ENCODE measurements around the gene KRT34. TPM values are rescaled to one million over a fixed set of nuclear protein-coding genes. Genes with fewer than 3 reads are reported as not detected.

KRT34 gene
- total RNA-seq, 4 donors from 2014 or later: not detected

DNA sequence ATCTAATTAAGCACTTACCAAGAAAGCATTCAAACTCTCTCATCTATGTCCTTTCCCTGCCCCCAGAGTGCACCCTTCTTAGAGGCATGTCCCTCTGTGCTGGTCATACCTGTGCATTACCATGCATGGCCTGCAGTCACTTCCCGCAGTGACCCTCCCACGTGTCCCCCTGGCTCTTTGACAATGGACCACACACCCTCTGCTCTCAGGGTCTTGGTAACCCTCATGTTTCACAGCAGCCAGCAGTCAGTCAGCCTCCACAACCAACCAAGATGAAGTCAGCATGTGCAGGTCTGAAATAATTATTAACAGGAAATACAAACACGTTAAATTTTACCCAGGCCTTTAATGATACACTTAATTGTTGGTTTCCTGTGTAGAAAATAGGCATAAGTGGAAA, 41.6 kb downstream of the KRT34 start:
- no peak for ATAC-seq
- in situ Hi-C loops (cut with MboI; ENCODE audit: low sequenced_read_pairs in 4 of 4): no loop called here

DNA sequence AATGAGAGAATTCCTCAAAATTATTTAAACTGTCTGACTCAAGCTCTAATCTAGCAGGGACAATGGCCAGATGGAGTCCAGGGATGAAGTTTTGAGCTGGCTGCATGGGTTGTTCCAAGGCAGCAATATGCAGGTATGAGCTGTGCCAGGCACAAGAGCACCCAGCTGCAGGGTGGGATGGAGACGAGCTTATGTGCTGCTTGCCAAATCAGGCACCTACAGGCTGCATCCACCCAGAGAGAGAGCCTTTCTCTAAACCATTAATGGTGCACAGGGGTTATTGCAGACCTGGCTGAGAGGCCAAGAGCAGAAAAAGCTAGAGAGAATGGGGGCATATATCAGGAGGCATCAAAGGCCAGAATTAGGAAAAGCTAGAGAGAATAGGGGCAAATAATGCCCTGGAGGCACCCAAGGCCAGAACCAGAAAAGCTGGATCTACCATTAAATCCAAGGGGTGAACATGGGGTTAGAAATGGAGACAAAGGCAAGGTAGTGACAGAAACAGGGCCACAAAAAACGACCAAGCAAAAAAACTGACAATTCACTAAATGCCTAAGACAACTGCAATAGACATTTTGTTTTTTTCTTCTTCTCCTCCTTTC, 42.4 kb downstream of the KRT34 start:
- H3K9me3 ChIP-seq: no peaks in the 10 kb centered on the region
- no peaks in the 10 kb centered on the region for H3K27me3 ChIP-seq
- intact Hi-C loops (cut with DNase I; ENCODE audit: low total_unique reads) (no loop called here), in situ Hi-C loops (cut with MboI; ENCODE audit: low sequenced_read_pairs in 4 of 4) (no loop called here)
- no peak for ATAC-seq
- DNase-seq: no peak
- no peaks in the 10 kb centered on the region for H3K4me1 ChIP-seq
- H3K36me3 ChIP-seq: no peaks in the 10 kb centered on the region
- H3K27ac ChIP-seq: no peak overlapping the region
- H3K4me3 ChIP-seq: no peak overlapping the region
- TF ChIP-seq, protein P1, sequence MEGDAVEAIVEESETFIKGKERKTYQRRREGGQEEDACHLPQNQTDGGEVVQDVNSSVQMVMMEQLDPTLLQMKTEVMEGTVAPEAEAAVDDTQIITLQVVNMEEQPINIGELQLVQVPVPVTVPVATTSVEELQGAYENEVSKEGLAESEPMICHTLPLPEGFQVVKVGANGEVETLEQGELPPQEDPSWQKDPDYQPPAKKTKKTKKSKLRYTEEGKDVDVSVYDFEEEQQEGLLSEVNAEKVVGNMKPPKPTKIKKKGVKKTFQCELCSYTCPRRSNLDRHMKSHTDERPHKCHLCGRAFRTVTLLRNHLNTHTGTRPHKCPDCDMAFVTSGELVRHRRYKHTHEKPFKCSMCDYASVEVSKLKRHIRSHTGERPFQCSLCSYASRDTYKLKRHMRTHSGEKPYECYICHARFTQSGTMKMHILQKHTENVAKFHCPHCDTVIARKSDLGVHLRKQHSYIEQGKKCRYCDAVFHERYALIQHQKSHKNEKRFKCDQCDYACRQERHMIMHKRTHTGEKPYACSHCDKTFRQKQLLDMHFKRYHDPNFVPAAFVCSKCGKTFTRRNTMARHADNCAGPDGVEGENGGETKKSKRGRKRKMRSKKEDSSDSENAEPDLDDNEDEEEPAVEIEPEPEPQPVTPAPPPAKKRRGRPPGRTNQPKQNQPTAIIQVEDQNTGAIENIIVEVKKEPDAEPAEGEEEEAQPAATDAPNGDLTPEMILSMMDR (IDR thresholded peaks at IDR 0.05 in 4 of 5, conservative IDR thresholded peaks at IDR 0.05 in 1 of 5): no peak
- TF ChIP-seq POLR2A (IDR thresholded peaks at IDR 0.05): no peak

More for the DNA sequence above, 41.6 kb downstream of the KRT34 start:
- Histone ChIP-seq H3K27ac (no peak overlapping the region), H3K4me3 (no peak overlapping the region), H3K9me3 (no peaks in the 10 kb centered on the region), H3K27me3 (no peaks in the 10 kb centered on the region), H3K36me3 (no peaks in the 10 kb centered on the region), H3K4me1 (no peaks in the 10 kb centered on the region)
- intact Hi-C loops (cut with DNase I; ENCODE audit: low total_unique reads): no loop called here
- TF ChIP-seq, protein P1 (IDR thresholded peaks at IDR 0.05 in 4 of 5, conservative IDR thresholded peaks at IDR 0.05 in 1 of 5): no peak
- DNase-seq: no peak

DNA sequence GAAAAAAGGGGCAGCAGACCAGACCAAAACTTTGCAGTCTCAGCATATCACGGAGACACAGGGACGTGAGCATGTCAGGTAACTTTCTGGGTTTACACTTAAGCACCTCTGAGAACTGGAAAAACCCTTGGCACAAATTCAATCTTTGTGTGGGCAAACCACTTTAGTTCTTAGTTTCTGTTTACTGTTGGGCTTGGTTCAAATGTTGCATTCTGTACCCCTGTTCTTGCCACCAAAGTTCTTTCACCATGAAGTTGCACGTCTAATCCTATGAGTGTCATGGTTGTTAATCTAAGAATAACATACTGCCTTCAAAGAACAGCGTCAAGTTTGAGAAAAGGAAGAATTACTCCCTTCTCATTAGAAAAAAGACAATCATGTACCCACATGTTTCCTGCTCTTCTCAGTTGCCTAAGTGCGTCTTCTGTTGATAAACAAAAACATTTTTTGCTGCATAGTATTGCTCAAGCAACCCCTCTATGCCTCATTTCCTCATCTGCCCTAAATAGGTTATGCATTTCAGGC, 43.1 kb downstream of the KRT34 start:
- no peak for DNase-seq
- no peak overlapping the region for H3K27ac ChIP-seq
- no peak for ATAC-seq
- H3K9me3 ChIP-seq: no peaks in the 10 kb centered on the region
- H3K36me3 ChIP-seq: no peaks in the 10 kb centered on the region
- no peak overlapping the region for H3K4me3 ChIP-seq
- intact Hi-C loops (cut with DNase I; ENCODE audit: low total_unique reads): no loop called here
- TF ChIP-seq POLR2A (IDR thresholded peaks at IDR 0.05): no peak
- TF ChIP-seq, protein P1 (IDR thresholded peaks at IDR 0.05 in 4 of 5, conservative IDR thresholded peaks at IDR 0.05 in 1 of 5): no peak
- in situ Hi-C loops (cut with MboI; ENCODE audit: low sequenced_read_pairs in 4 of 4): no loop called here
- no peaks in the 10 kb centered on the region for H3K4me1 ChIP-seq
- H3K27me3 ChIP-seq: no peaks in the 10 kb centered on the region

DNA sequence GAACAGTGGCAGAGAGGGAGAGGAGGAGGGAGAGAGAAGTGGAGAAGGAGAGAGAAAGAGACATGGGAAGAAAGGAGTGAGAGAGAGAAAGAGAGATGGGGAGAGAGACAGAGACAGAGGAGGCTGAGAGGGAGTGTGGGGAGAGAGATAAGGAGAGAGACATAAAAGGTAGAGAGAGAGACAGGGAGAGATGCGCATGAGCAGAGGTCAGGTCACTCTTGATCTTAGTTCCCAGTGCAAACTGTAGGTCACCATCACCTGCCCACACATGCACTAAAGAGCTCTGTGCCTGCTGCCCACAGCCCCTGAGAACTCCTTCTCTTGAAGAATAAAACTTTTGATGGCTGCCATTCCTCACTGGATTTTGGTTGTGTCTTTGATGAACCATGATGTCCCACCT, 46.4 kb downstream of the KRT34 start:
- H3K4me1 ChIP-seq: no peaks in the 10 kb centered on the region
- H3K9me3 ChIP-seq: no peaks in the 10 kb centered on the region
- H3K36me3 ChIP-seq: no peaks in the 10 kb centered on the region
- H3K27ac ChIP-seq: no peak overlapping the region
- no peaks in the 10 kb centered on the region for H3K27me3 ChIP-seq
- DNase-seq: no peak
- H3K4me3 ChIP-seq: no peak overlapping the region
- intact Hi-C loops (cut with DNase I; ENCODE audit: low total_unique reads) (no loop called here), in situ Hi-C loops (cut with MboI; ENCODE audit: low sequenced_read_pairs in 4 of 4) (no loop called here)
- no peak for ATAC-seq
- TF ChIP-seq, protein P1 (IDR thresholded peaks at IDR 0.05 in 4 of 5, conservative IDR thresholded peaks at IDR 0.05 in 1 of 5): no peak
- no peak for TF ChIP-seq POLR2A (IDR thresholded peaks at IDR 0.05)
